PC-9 (cell line): Measurements from ENCODE around the gene CRACDL. TPM values are rescaled to one million over a fixed set of nuclear protein-coding genes. Genes with fewer than 3 reads are reported as not detected.

ENCODE experiments used
- BruUV-seq: library from RNA; stranded (reverse); fragments of 400-500 nt; replicated peaks from 2 replicates; lab custom pipeline; 2021; lab: Mats Ljungman, UMichigan
- CTCF ChIA-PET: fragments of 300-600 bp; sonication (Branson Sonifier 250); formaldehyde crosslinking; loops from one replicate; lab custom pipeline; 2022; ENCODE audit warnings: antibody characterized with exemption; lab: Charles Lee
- POLR2A ChIA-PET: fragments of 300-600 bp; sonication (Branson Sonifier 250); formaldehyde crosslinking; loops from one replicate; lab custom pipeline; 2022; ENCODE audit warnings: antibody characterized with exemption; ENCODE audit not compliant: unreplicated experiment; lab: Charles Lee
- DNase-seq, 2 experiments: peaks; one replicate each; pipeline versions ENCODE4 v3.0.0 to v3.0.0-alpha.2; 2015 to 2022; ENCODE audit warnings: mixed read lengths in 1 of 2
- H2AFZ ChIP-seq: fragments of 200-600 bp; sonication (generic); 2 replicates; pipeline ENCODE4 v1.8.1; 2017; ENCODE audit warnings: antibody characterized with exemption
- H3F3A ChIP-seq: fragments of 200-600 bp; sonication (generic); 2 replicates; pipeline ENCODE4 v1.8.1; 2017; ENCODE audit warnings: antibody characterized with exemption, mild to moderate bottlenecking, low read depth; ENCODE audit not compliant: insufficient read depth
- H3K27ac ChIP-seq: fragments of 200-600 bp; sonication (generic); 2 replicates; pipeline ENCODE4 v1.6.1; 2016; ENCODE audit warnings: mixed run types
- H3K27me3 ChIP-seq: fragments of 200-600 bp; sonication (generic); 2 replicates; pipeline ENCODE4 v1.6.1; 2016; ENCODE audit warnings: low read depth, mixed run types; ENCODE audit not compliant: insufficient read depth
- H3K36me3 ChIP-seq: fragments of 200-600 bp; sonication (generic); 2 replicates; pipeline ENCODE4 v1.6.1; 2016; ENCODE audit warnings: low read depth, mixed run types
- H3K4me1 ChIP-seq: fragments of 200-600 bp; sonication (generic); replicated peaks from 2 replicates; pipeline ENCODE4 v1.6.1; 2016; ENCODE audit warnings: mixed run types; ENCODE audit not compliant: insufficient read depth
- H3K4me2 ChIP-seq: fragments of 200-600 bp; sonication (generic); 2 replicates; pipeline ENCODE4 v1.6.1; 2017; ENCODE audit warnings: mixed run types
- H3K4me3 ChIP-seq: fragments of 200-600 bp; sonication (generic); 2 replicates; pipeline ENCODE4 v1.6.1; 2016; ENCODE audit warnings: mixed run types
- H3K79me2 ChIP-seq: fragments of 200-600 bp; sonication (generic); 2 replicates; pipeline ENCODE4 v1.6.1; 2017; ENCODE audit warnings: low read depth, mixed run types
- H3K9me2 ChIP-seq: fragments of 200-600 bp; sonication (generic); 2 replicates; pipeline ENCODE4 v1.8.1; 2017; ENCODE audit warnings: mild to moderate bottlenecking; ENCODE audit not compliant: insufficient read depth
- H3K9me3 ChIP-seq: fragments of 200-600 bp; sonication (generic); 2 replicates; pipeline ENCODE4 v1.8.1; 2016; ENCODE audit warnings: low read depth; ENCODE audit not compliant: insufficient read depth
- H4K20me1 ChIP-seq: fragments of 200-600 bp; sonication (generic); 2 replicates; pipeline ENCODE4 v1.8.1; 2017; ENCODE audit not compliant: insufficient read depth
- CTCF ChIP-seq: fragments of 200-600 bp; sonication (generic); conservative IDR thresholded peaks from 2 replicates; pipeline ENCODE4 v1.6.1; 2017; ENCODE audit warnings: mixed run types, antibody characterized with exemption, mild to moderate bottlenecking, moderate library complexity
- EZH2 ChIP-seq: fragments of 200-600 bp; sonication (generic); IDR thresholded peaks from 2 replicates; pipeline ENCODE4 v1.8.0; 2017; ENCODE audit warnings: antibody characterized with exemption, low read depth
- intact Hi-C: fragments of 100-400 bp; cut with micrococcal nuclease; formaldehyde crosslinking; loops from one replicate; pipeline ENCODE4 v1.10.0; 2022; ENCODE audit not compliant: unreplicated experiment
- total RNA-seq: library from RNA; stranded (reverse); gene quantifications from 2 replicates; pipeline ENCODE4 v1.2.3, GENCODE V29; 2021

CRACDL gene
- total RNA-seq, 1 experiment from 2014 or later = 33.7 TPM

GRCh38 chr2:98804265-98804650, 131.8 kb downstream of the CRACDL start:
- Histone ChIP-seq H3K4me3 (no peak overlapping the region), H3K9me2 (no peaks in the 10 kb centered on the region), H3K27ac (no peak overlapping the region), H3K4me1 (peaks cover 23% of the 10 kb centered on the region), H3K36me3 (no peaks in the 10 kb centered on the region), H3K4me2 (no peak overlapping the region), H3K9me3 (no peaks in the 10 kb centered on the region), H3F3A (peaks cover 4% of the 10 kb centered on the region; the same call in 1 of the 2 replicates), H3K27me3 (no peaks in the 10 kb centered on the region), H2AFZ (no peak overlapping the region), H4K20me1 (no peaks in the 10 kb centered on the region), H3K79me2 (no peaks in the 10 kb centered on the region)
- DNase-seq = no peak
- no TSS peak for BruUV-seq
- TF ChIP-seq CTCF = no peak
- ChIA-PET CTCF (no interaction called here), POLR2A (no interaction called here)
- intact Hi-C loops = no loop called here

GRCh38 chr2:98803405-98804264, 132.4 kb downstream of the CRACDL start:
- H4K20me1 ChIP-seq = no peaks in the 10 kb centered on the region
- intact Hi-C loops = no loop called here
- H3K9me3 ChIP-seq = no peaks in the 10 kb centered on the region
- BruUV-seq = no TSS peak
- no peak overlapping the region for H3K4me2 ChIP-seq
- peaks cover 28% of the 10 kb centered on the region for H3K4me1 ChIP-seq
- no peaks in the 10 kb centered on the region for H3K36me3 ChIP-seq
- H2AFZ ChIP-seq = no peak overlapping the region
- POLR2A ChIA-PET = interaction anchor here (0.5 kb wide), 1 partner anchor 836 kb away, joined by 4 read pairs; no protein-coding TSS in a partner anchor
- CTCF ChIA-PET = no interaction called here
- no peaks in the 10 kb centered on the region for H3K27me3 ChIP-seq
- no peak for TF ChIP-seq EZH2
- TF ChIP-seq CTCF = no peak
- H3K79me2 ChIP-seq = no peaks in the 10 kb centered on the region
- H3K4me3 ChIP-seq = no peak overlapping the region
- H3K9me2 ChIP-seq = no peaks in the 10 kb centered on the region
- no peak for DNase-seq
- H3K27ac ChIP-seq = no peak overlapping the region
- peaks cover 4% of the 10 kb centered on the region; the same call in 1 of the 2 replicates for H3F3A ChIP-seq

- Histone ChIP-seq H3K79me2 (no peaks in the 10 kb centered on the region), H3K9me2 (no peaks in the 10 kb centered on the region), H4K20me1 (no peaks in the 10 kb centered on the region), H3K4me1 (peaks cover 30% of the 10 kb centered on the region), H3F3A (peaks cover 4% of the 10 kb centered on the region; the same call in 1 of the 2 replicates), H3K27ac (no peak overlapping the region), H3K4me3 (no peak overlapping the region), H3K4me2 (no peak overlapping the region), H3K9me3 (no peaks in the 10 kb centered on the region), H2AFZ (no peak overlapping the region), H3K27me3 (no peaks in the 10 kb centered on the region), H3K36me3 (no peaks in the 10 kb centered on the region)
- ChIA-PET CTCF (interaction anchor here (0.6 kb wide), 1 partner anchor 10 kb away, joined by 5 read pairs; no protein-coding TSS in a partner anchor), POLR2A (no interaction called here)
- no TSS peak for BruUV-seq
- DNase-seq = no peak
- intact Hi-C loops = no loop called here
- TF ChIP-seq EZH2 (no peak), CTCF (no peak)
These were observed 133.7 kb downstream of the CRACDL start for GRCh38 chr2:98802344-98802743.
